Vagina (tissue), 2 donors: Measurements from ENCODE around the gene ARHGEF39. TPM values are rescaled to one million over a fixed set of nuclear protein-coding genes. Genes with fewer than 3 reads are reported as not detected.

Experiments used
- DNase-seq, 2 donors: peaks; one replicate each; pipeline ENCODE4 v3.0.0-alpha.2; 2017; ENCODE audit errors: extremely low spot score in 2 of 2
- H3K27ac ChIP-seq: fragments of 200-600 bp; sonication (generic); one replicate; pipeline ENCODE4 v1.5.1; 2019
- H3K27me3 ChIP-seq: fragments of 200-600 bp; sonication (generic); one replicate; pipeline ENCODE4 v1.5.1; 2019
- H3K36me3 ChIP-seq, 2 donors: fragments of 200-600 bp; sonication (generic); one replicate each; pipeline ENCODE4 v1.5.1; 2017 to 2019
- H3K4me1 ChIP-seq: fragments of 200-600 bp; sonication (generic); one replicate; pipeline ENCODE4 v1.5.1; 2019
- H3K4me3 ChIP-seq, 2 donors: fragments of 200-600 bp; sonication (generic); 1 replicate in 1 of 2; 2 replicates in 1 of 2; pipeline ENCODE4 v1.5.1; 2016 to 2019
- H3K9me3 ChIP-seq: fragments of 200-600 bp; sonication (generic); one replicate; pipeline ENCODE4 v1.5.1; 2019
- CTCF ChIP-seq, 3 experiments: fragments of 450-650 bp in 2 of 3; fragments of 200-600 bp in 1 of 3; sonication (generic) in 1 of 3; IDR thresholded peaks; one replicate each; pipeline ENCODE4 v1.5.1; 2017 to 2019; ENCODE audit warnings: antibody characterized with exemption in 3 of 3, mild to moderate bottlenecking in 2 of 3, moderate library complexity in 2 of 3
- POLR2A ChIP-seq, 2 donors: fragments of 450-650 bp; IDR thresholded peaks; one replicate each; pipeline ENCODE4 v1.6.1; 2017; ENCODE audit warnings: antibody characterized with exemption in 2 of 2, mild to moderate bottlenecking in 2 of 2, moderate library complexity in 2 of 2
- POLR2AphosphoS5 ChIP-seq, 2 donors: sonication (generic); formaldehyde crosslinking; IDR thresholded peaks; one replicate each; pipeline ENCODE4 v1.9.0; 2017; ENCODE audit warnings: antibody characterized with exemption in 2 of 2, mild to moderate bottlenecking in 2 of 2, low read depth in 1 of 2; ENCODE audit not compliant: insufficient read depth in 1 of 2
- intact Hi-C: fragments of 100-400 bp; cut with DNase I; formaldehyde crosslinking; loops from one replicate; pipeline ENCODE4 v1.15.1; 2023
- total RNA-seq: library from RNA; depleted of rRNA; stranded (reverse); fragments of >200 nt; gene quantifications from one replicate; pipeline ENCODE4 v1.2.3, GENCODE V29; 2016

Gene ARHGEF39
- 1.2 TPM for total RNA-seq

- H3K4me3 ChIP-seq, result peak within 1 kb of the TSS; percentile 52 to 61
- intact Hi-C loops, result no loop called here
- H3K4me1 ChIP-seq, result peaks cover 25% of the 10 kb centered on the region
- TF ChIP-seq POLR2AphosphoS5 (IDR thresholded peaks at IDR 0.05; ENCODE audit: insufficient read depth in 1 of 2, low read depth in 1 of 2) (peak; percentile 40 to 60), POLR2A (IDR thresholded peaks at IDR 0.05) (no peak), CTCF (IDR thresholded peaks at IDR 0.05) (no peak)
- H3K27ac ChIP-seq, result peak within 1 kb of the TSS; percentile 67
- no peak for DNase-seq
- H3K27me3 ChIP-seq, result no peaks in the 10 kb centered on the region
- H3K9me3 ChIP-seq, result no peaks in the 10 kb centered on the region
- peaks cover 0 to 11% of the 10 kb centered on the region in 2 donors for H3K36me3 ChIP-seq
Observed at GRCh38 chr9:35664531-35665470, at the start of gene ARHGEF39. Gene ARHGEF39, minus strand, starts transcription at chr9:35665195. Its CDS starts 26 bp downstream, at chr9:35665169.

GRCh38 chr9:35714123-35714522 lies 49.1 kb upstream of the ARHGEF39 start:
- H3K4me1 ChIP-seq, result no peaks in the 10 kb centered on the region
- intact Hi-C loops, result no loop called here
- TF ChIP-seq POLR2AphosphoS5 (IDR thresholded peaks at IDR 0.05; ENCODE audit: insufficient read depth in 1 of 2, low read depth in 1 of 2) (peak in 1 of 2 donors; percentile 10), POLR2A (IDR thresholded peaks at IDR 0.05) (no peak), CTCF (IDR thresholded peaks at IDR 0.05) (no peak)
- H3K4me3 ChIP-seq, result no peak overlapping the region
- DNase-seq, result no peak
- no peaks in the 10 kb centered on the region for H3K9me3 ChIP-seq
- peaks cover 25 to 93% of the 10 kb centered on the region in 2 donors for H3K36me3 ChIP-seq
- no peak overlapping the region for H3K27ac ChIP-seq
- H3K27me3 ChIP-seq, result no peaks in the 10 kb centered on the region

DNA sequence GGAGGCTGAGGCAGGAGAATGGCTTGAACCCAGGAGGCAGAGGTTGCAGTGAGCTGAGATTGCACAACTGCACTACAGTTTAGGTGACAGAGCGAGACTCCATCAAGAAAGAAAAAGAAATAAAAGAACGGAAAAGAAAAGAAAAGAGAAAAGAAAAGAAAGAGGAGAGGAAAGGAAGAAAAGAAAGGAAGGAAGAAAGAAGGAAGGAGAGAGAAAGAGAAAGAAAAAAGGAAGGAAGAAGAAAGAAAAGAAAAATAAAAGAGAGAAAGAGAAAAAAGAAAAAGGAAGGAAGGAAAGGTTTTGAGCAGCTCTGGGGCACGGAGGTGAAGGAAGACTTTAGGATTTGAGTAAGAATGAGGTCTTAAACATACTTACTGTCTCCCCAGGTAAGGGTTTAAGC lies 48.6 kb upstream of the ARHGEF39 start:
- no peak for DNase-seq
- intact Hi-C loops, result no loop called here
- no peaks in the 10 kb centered on the region for H3K9me3 ChIP-seq
- H3K27ac ChIP-seq, result no peak overlapping the region
- H3K27me3 ChIP-seq, result no peaks in the 10 kb centered on the region
- H3K36me3 ChIP-seq, result peaks cover 24 to 93% of the 10 kb centered on the region in 2 donors
- no peaks in the 10 kb centered on the region for H3K4me1 ChIP-seq
- no peak for TF ChIP-seq POLR2AphosphoS5 (IDR thresholded peaks at IDR 0.05; ENCODE audit: insufficient read depth in 1 of 2, low read depth in 1 of 2)
- no peak for TF ChIP-seq POLR2A (IDR thresholded peaks at IDR 0.05)
- no peak for TF ChIP-seq CTCF (IDR thresholded peaks at IDR 0.05)
- H3K4me3 ChIP-seq, result no peak overlapping the region

DNA sequence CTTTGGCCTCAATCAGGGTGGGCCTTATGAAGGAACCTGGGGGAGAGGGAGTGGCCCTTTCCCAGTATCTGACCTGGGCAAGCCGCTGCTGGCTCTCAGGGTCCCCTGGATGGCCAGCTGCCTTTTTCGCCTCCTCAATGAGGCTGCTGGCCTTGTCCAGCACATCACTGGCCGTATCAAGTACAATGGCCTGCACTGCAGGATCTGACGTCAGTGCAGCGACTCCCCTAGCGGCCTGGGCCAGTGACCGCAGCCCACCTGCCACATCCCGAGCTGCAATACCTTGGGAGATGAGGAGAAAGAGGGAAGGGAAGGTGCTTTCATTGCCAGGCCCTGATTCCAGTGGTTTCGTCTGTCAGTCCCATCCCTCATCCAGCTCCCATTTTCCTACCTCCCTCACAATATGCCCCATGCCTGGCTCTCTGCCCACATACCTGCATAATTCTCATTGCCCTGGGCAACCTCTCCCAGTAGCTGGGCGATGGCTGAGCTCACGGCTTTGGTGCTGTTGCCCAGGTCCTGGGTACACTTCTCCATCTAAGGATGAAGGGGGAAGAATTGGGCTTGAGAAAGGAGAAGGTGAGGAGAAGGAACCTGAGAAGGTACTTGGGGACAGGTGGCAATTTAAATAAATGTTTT lies 47.9 kb upstream of the ARHGEF39 start:
- H3K9me3 ChIP-seq, result no peaks in the 10 kb centered on the region
- no peak overlapping the region for H3K27ac ChIP-seq
- H3K27me3 ChIP-seq, result no peaks in the 10 kb centered on the region
- intact Hi-C loops, result no loop called here
- no peak for TF ChIP-seq CTCF (IDR thresholded peaks at IDR 0.05)
- no peak for TF ChIP-seq POLR2A (IDR thresholded peaks at IDR 0.05)
- no peak for TF ChIP-seq POLR2AphosphoS5 (IDR thresholded peaks at IDR 0.05; ENCODE audit: insufficient read depth in 1 of 2, low read depth in 1 of 2)
- peaks cover 20 to 93% of the 10 kb centered on the region in 2 donors for H3K36me3 ChIP-seq
- H3K4me3 ChIP-seq, result no peak overlapping the region
- H3K4me1 ChIP-seq, result no peaks in the 10 kb centered on the region
- DNase-seq, result no peak
